Occipital lobe (tissue), 2 donors: ENCODE results near the gene UPK2. TPM values are rescaled to one million over a fixed set of nuclear protein-coding genes. Genes with fewer than 3 reads are reported as not detected.

ENCODE experiments used
- DNase-seq: peaks from one replicate; lab custom pipeline; 2025; lab: John Stamatoyannopoulos, UW
- total RNA-seq: library from RNA; depleted of rRNA; stranded (reverse); fragments of >200 nt; gene quantifications from one replicate; pipeline ENCODE4 v1.2.3, GENCODE V29; 2014

UPK2 gene
- not detected for total RNA-seq

GRCh38 chr11:118956094-118956846 is at the start of gene UPK2:
TSS of gene UPK2 (plus strand) at chr11:118956298. CDS start at chr11:118956351, 53 bp downstream.
- peak; percentile 78 for DNase-seq

- peak; percentile 80 for DNase-seq
Measured at GRCh38 chr11:118907051-118908042, 48.8 kb upstream of the UPK2 start.

GRCh38 chr11:118908264-118908663 is 47.8 kb upstream of the UPK2 start:
- no peak for DNase-seq

GRCh38 chr11:118908901-118909618 is 47.0 kb upstream of the UPK2 start:
- DNase-seq, result peak; percentile 29

- no peak for DNase-seq
Measured at GRCh38 chr11:118909619-118910308, 46.3 kb upstream of the UPK2 start.

GRCh38 chr11:118910309-118911112 is 45.6 kb upstream of the UPK2 start:
- DNase-seq, result peak; percentile 58

GRCh38 chr11:118911113-118911879 is 44.8 kb upstream of the UPK2 start:
- no peak for DNase-seq

- DNase-seq, result peak; percentile 68
Measured at GRCh38 chr11:118911880-118912741, 44.0 kb upstream of the UPK2 start.

- DNase-seq, result no peak
Measured at GRCh38 chr11:118912742-118913410, 43.2 kb upstream of the UPK2 start.

GRCh38 chr11:118913411-118914125 is 42.5 kb upstream of the UPK2 start:
- DNase-seq, result no peak

- no peak for DNase-seq
Measured at GRCh38 chr11:118914178-118914918, 41.8 kb upstream of the UPK2 start.

- DNase-seq, result no peak
Measured at GRCh38 chr11:118914987-118915386, 41.1 kb upstream of the UPK2 start.

GRCh38 chr11:118915396-118915795 is 40.7 kb upstream of the UPK2 start:
- DNase-seq, result no peak

- no peak for DNase-seq
Measured at GRCh38 chr11:118915941-118916841, 39.9 kb upstream of the UPK2 start.

GRCh38 chr11:118916842-118917388 is 39.2 kb upstream of the UPK2 start:
- DNase-seq, result no peak
